Measurements from ENCODE around the gene ZNF148.
A peak's percentile ranks its signal among the peaks of the same experiment; 100 is the strongest.
"Not testable (repeated sequence)": the region's sequence is repeated elsewhere in the genome, so short reads cannot be mapped to it uniquely, and the experiment has no call there.

ZNF148 gene, protein sequence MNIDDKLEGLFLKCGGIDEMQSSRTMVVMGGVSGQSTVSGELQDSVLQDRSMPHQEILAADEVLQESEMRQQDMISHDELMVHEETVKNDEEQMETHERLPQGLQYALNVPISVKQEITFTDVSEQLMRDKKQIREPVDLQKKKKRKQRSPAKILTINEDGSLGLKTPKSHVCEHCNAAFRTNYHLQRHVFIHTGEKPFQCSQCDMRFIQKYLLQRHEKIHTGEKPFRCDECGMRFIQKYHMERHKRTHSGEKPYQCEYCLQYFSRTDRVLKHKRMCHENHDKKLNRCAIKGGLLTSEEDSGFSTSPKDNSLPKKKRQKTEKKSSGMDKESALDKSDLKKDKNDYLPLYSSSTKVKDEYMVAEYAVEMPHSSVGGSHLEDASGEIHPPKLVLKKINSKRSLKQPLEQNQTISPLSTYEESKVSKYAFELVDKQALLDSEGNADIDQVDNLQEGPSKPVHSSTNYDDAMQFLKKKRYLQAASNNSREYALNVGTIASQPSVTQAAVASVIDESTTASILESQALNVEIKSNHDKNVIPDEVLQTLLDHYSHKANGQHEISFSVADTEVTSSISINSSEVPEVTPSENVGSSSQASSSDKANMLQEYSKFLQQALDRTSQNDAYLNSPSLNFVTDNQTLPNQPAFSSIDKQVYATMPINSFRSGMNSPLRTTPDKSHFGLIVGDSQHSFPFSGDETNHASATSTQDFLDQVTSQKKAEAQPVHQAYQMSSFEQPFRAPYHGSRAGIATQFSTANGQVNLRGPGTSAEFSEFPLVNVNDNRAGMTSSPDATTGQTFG

DNA sequence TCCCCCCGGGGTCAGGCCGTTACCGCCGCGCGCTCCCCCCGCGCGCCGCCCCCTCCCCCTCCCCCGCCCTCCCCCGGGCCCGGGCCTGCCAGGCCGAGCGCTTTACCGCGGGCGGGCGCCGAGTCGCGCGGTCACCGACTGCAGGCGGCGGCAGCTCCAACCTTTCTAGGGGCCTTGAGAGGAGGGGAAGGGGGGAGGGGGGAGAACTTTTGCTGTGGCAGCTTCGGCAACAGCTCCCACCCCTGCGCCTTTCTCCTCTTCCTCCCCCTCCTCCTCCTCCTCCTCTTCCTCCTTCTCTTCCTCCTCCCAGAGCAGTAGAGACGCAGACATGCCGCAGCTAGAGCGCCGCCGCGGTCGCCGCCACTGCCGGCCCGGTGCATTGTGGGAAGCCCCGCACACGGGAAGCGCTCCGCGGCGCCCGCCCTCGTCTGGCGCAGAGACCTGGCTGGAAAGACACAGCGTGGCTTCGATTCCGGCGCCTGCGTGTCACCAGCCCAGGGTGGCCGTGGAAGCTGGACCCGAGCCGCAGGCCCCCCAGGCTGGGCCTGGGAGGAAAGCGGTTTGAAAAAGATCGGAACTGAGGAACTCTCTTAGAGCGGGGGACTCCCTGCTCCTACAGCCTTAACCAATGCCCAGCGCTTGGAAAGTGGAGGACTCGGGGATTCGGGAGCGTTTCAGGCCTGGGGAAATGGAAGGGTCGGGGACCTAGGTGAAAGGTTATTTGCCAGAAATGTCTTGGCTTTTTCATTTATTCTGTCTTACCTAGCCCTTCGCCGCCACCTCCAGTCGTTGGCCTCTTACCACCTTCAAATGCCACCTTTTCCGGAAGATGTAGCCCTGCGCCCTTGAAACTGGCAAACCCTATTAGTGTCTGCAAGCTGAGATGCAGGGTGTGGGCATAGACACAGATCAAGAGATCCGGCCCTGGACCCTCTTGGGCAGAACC, at the start of gene ZNF148:
TSS of gene ZNF148 (minus strand) at position 330 of the 946 bp plus-strand sequence. CDS start 61,685 bp downstream, outside the sequence.
- peak; percentile 80 for DNase-seq (ENCODE audit: low read depth)

DNA sequence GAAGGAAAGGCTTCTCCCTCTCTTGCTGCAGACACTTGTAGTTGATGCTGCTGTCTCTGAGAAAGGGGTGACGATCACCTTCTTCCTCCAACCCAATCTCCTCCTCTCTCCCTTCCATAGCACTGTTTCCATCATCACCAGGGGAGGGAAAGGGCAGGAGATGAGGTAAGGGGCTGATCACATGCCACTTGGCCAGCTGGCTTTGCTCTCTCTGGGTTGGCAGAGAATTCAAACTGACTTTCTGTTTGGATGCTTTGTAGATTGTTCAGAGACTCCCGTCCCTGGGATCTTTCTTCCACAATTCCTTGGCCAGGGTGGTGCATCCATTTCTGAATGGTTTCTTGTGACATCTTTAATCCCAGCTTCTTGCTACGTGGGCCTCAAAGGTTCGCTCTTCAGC, 43.2 kb upstream of the ZNF148 start:
- no peak for DNase-seq (ENCODE audit: low read depth)

DNA sequence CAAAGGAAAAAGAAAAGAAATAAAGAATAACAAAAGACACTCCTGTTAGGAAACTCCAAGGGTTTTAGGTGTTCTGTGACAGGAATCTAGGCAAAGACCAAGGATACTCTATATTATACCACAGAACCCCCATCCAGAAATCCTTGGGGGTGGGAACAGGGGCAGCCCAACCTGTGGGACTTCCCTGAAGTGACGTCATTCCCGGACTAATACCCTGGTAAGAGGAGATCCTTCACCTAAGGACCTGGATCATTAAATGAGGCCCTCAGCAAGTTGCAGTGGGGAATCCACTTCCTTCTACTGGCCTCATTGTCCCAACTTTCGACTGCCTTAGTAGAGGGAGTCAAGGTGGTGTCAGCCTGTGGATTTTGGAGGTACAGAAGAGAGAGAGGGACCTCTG, 41.1 kb upstream of the ZNF148 start:
- DNase-seq (ENCODE audit: low read depth) = no peak

DNA sequence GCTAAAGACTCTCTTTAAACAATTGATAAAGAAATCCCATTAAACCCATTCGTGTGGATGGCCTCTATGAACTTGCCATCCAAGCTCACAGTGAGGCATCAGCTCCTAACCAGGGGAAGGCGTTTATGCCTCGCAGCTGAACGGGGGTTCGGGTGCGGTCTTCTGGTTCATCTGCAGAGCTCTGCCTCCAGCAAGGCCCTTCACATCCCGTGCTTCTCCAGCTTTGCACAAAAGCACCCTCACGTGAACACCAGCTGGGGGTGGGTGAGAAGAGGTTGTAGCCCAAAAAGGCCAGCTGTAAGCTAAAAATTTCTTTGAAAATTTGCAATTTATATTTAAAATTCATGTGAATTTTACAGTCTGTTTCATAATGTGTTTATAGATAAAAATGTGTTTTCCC, 39.5 kb upstream of the ZNF148 start:
- DNase-seq (ENCODE audit: low read depth) = no peak

DNA sequence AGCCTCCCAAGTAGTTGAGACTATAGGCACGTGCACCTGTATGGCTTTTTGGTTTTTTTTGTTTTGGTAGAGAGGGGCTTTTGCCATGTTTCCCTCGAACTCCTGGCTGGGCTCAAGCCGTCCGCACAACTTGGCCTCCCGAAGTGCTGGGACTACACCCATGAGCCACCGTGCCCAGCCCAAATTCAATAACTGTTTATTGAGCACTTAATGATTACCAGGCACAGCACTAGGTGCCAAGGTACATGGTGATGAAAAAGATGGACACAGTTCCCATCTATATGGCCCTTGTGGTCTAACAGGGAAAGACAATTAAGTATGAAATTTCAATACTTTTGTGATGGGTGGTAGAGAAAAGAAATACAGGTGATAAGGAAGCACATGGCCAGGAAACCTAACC, 35.8 kb upstream of the ZNF148 start:
- no peak for DNase-seq (ENCODE audit: low read depth)

DNA sequence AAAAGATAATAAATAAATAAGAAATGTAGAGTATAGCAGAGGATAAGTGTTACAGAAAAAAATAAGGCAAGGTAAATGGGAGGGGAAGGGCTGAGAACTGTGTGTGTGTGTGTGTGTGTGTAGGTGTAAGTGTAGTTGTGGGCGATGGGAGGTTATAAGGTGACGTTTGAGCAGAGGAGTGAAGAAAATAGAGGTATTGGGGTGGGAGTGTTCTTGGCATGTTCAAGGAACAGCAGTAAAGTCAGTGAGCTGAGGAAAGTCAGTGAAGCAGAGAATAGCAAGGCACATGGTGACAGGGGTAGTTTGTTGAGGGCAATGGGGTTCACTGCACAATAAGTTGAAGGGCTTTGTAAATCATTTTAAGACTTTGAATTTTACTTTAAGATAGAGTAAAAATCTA, 30.9 kb upstream of the ZNF148 start:
- DNase-seq (ENCODE audit: low read depth) = no peak

DNA sequence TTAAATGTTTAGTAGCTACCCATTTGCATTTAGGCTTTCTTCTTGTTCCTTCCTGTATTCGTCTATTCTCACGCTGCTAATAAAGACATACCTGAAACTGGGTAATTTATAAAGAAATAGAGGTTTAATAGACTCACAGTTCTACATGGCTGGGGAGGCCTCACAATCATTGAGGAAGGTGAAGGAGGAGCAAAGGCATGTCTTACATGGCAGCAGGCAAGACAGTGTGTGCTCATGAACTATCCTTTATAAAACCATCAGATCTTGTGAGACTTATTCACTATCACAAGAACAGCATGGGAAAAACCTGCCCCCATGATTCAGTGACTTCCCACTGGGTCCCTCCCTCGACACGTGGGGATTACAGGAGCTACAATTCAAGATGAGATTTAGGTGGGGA, 30.4 kb upstream of the ZNF148 start:
- DNase-seq (ENCODE audit: low read depth) = not testable (repeated sequence)

DNA sequence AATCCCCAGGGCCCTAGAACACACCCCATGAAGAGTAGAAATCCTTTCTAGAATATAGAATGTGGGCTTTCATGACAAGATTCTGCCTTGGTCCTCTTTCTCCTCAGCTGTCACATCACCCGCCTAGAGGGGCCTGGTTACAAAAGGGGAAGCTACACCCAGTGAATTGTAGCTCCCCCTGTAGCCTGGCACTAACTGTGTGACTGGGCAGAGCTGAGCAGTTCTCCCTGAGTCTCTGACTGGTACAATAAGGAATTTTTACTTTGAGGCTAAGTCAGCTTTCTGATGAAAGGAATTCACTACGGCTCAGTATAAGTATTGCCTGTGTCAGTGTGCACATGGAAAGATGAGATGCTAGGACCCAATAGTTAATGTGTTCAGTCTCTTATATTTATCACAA, 28.7 kb upstream of the ZNF148 start:
- no peak for DNase-seq (ENCODE audit: low read depth)

DNA sequence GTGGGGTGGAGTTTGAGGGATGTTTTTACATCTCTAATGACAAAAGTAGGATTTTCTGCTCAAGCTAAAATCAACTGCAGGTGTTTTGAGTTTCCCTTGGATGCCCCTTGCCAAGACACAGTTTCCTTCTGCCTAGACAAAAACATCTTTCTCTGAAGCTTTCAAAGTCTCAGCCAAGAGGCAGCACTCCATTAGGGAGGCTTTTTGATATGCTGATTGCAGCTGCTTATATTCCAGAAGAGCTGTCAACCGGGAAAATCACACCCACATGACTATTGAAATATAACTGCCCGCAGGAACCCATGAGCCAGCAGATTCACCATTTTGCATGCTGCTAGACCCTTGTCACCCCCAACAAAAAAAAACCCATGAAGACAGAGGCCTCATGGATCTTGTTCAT, 27.5 kb upstream of the ZNF148 start:
- DNase-seq (ENCODE audit: low read depth) = no peak

DNA sequence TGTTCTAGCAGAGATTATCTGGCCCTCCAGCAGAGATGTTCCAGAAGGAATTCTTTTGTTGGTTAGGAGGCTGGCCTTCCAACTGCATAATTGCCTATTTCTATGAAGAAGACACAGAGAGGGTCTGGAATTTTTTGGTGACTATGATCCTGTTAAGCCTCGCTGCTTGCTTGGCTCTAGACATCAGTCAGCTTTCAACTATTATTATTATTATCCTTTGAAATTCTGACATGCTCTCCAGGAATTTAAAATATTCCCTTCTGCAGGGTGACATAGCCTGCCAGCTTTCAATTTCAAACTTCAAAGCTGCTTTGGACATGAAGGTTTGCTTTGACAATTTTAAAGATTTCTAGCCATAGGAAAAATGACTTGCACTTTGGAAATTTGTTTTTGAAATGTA, 26.3 kb upstream of the ZNF148 start:
- DNase-seq (ENCODE audit: low read depth) = no peak

DNA sequence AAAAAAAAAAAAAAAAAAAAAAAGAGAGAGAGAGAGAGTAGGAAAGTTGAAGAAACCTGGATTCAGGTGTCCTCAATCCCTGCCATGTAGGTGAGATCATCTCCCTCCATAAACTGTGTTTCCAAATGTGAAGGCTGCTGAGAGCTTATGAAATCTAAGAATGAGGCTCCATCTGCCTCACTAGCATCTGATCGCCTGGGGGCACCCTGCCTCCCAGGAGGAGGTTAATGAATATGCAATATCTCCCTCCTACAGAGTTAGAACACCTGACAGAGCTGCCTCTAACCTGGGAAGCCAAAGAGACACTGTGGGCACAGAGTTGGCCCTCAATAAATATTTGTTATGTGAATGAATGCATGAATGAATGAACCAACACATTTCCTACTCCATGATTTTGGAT, 23.8 kb upstream of the ZNF148 start:
- no peak for DNase-seq (ENCODE audit: low read depth)

DNA sequence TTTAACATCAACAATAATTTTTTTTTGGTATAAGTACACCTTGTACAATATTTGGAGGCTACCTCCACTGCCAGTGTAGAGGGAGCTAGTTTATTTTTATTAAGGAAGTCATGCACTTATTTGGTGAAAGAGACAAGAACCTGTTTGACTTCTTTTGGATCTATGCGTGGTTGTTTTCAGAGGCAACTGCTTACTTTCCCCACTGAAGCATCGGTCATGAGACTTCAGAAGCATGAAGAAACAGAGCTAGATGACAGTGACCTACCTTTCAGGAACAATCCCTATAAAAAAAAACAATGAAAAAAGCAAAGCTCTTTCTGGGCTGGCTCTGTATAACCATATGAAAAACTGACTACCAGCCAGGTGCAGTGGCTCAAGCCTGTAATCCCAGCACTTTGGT, 20.0 kb upstream of the ZNF148 start:
- no peak for DNase-seq (ENCODE audit: low read depth)

DNA sequence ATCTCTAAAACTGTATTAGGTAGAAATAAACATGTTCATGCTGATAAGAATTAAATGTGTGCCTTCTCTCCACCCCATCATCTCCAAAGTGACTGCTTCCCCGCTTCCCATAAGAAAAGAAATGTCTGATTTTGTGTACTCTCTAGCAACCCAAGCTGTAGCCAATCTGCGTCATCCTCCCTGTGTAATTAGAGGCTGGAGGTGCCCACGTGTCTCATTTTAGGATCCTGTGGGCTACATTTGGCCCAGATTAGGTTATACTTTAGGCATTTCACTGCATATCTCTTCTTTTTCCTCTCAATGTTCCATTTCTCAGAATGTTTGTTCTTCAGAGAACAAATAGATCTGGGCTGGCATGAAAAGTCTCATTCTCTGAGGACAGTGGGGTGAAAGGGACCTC, 19.3 kb upstream of the ZNF148 start:
- no peak for DNase-seq (ENCODE audit: low read depth)

DNA sequence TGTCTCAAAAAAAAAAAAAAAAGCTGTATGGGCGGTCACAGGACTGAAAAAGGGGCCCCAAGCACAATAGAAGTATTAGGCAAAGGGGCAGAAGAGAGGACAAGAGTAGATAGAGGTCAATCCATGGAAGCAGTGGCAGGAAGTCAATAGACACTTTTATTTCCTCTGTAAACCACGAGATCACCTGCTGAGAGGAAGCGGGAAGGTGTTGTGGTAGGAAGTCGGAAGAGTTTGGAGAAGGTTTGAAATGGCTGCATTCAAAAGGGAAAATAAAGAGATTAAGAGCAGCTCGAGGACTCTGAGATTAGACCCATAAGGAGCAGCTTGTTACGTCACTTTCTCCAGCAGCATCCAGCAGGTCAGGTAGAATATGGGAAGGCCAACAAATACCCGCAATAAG, 14.2 kb upstream of the ZNF148 start:
- no peak for DNase-seq (ENCODE audit: low read depth)

DNA sequence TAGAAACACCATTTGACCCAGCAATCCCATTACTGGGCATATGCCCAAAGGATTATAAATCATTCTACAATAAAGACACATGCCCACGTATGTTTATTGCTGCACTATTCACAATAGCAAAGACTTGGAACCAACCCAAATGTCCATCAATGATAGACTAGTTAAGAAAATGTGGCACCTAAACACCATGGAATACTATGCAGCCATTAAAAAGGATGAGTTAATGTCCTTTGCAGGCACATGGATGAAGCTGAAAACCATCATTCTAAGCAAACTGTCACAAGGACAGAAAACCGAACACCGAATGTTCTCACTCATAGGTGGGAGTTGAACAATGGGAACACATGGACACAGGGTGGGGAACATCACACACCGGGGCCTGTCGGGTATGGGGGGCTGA, 13.2 kb upstream of the ZNF148 start:
- DNase-seq (ENCODE audit: low read depth) = not testable (repeated sequence)

DNA sequence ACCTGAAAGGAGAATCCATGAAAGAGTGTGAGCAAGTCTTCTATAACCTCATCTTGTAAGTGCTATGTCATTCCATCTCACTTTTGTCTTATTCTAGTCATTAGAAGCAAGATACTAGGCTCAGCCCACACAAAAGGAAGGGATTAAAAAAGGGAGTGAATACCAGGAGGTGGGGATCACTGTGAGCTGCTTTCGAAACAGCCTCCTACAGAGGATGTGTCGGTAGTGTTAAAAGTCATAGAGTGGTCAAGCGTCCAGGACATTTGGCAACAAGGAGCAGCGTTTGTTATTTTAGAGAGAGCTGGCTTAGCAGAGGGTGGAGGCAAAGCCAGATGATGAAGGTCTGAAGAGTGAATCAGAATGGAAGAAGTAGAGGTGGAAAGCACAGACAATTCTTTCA, 11.7 kb upstream of the ZNF148 start:
- no peak for DNase-seq (ENCODE audit: low read depth)

DNA sequence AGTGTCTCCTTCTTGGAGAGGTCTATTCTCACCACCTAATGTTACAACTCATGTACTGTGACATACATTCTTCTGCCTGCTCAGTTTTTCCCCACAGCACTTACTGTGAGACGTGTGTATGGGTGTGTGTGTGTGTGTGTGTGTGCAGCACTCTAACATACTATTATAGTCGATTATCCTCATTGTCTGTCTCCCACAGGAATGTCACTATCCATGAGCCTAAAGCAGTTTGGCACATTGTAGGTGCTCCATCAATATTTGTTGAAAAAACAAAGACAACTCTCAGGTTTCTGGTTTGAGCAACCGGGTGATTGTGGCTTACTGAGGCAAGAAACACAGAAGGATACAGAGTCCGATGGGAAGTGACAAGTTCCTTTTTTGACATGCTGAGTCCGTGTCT, 8.6 kb upstream of the ZNF148 start:
- no peak for DNase-seq (ENCODE audit: low read depth)

DNA sequence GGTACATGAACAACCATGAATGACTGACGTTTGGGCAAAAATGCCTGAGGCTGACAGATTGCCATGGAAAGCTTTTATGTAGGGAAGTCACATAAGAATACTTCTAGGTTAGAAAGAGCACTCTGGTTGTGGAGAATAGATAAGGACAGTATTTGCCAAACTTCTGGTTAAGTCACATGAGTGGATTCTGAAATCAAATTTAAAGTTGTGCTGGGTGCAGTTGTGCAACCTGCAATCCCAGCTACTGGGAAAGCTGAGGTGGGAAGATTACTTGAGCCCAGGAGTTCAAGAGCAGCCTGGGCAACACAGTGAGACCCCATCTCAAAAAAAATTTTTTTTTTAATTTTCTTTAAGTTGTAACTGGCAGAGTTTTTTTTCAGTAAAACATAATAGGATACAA, 7.2 kb upstream of the ZNF148 start:
- DNase-seq (ENCODE audit: low read depth) = no peak

DNA sequence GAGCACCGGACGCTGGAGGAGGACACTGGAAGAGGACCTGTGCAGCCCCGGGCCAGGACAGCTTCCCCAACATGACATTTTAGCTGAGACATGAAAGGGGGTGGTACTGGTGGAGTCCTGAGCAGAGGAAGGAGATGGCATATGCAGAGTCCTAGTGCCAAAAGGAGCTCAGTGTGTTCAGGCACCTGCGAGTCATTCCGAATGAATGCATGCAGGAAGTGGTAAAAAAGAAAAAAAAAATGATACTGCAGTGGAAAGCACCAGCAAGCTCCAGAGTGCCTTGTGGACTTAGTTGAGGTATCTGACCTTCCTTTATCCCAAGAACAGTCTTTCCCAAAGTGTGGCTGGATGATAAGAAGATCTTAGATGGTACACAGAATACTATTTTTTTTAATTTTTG, 6.6 kb upstream of the ZNF148 start:
- no peak for DNase-seq (ENCODE audit: low read depth)

DNA sequence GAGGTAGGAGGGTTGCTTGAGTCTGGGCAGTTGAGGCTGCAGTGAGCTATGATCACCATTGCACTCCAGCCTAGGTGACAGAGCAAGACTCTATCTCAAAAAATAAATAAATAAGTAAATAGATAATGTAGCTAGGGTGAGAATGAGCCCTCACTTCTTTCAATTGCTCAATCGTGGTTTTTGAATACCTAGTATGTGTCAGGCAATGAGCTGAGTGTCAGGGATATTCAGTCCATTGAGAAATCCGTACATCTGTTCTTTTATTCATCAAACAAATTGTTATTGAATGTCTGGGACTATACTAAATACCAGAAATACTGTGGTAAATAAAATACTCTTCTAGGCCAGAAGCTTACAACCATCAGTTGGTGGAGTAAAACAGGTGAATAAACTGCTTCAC, 6.2 kb upstream of the ZNF148 start:
- DNase-seq (ENCODE audit: low read depth) = no peak

DNA sequence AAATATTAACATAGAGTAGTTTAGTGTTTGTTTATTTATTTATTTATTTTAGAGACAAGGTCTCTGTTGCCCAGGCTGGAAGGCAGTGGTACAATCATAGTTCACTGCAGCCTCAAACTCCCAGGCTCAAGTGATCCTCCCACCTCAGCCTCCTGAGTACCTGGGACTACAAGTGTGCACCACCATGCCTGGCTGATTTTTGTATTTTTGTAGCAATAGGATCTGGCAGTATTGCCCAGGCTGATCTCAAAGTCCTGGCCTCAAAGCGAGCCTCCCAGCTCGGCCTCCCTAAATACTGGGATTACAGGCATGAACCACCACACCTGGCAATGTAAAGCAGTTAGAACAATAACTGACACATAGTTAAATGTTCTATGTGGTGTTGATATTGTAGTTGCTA, 4.4 kb upstream of the ZNF148 start:
- DNase-seq (ENCODE audit: low read depth) = no peak

DNA sequence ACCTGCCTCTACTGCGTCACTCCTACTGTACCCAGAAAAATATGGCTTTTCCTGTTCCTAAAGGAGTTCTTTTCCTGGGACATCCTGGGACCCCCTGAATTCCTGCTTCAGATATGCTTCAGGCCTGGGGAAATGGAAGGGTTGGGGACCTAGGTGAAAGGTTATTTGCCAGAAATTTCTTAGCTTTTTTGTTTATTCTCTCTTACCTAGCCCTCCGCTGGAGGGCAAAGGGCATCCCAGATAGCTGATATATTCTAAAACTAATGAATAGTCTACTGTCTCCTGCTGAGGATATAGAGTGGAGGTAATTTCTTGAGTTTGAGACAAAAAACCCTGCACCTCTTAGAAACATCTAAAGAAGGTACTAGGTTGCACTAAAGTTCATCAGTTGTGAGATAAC, 3.6 kb upstream of the ZNF148 start:
- DNase-seq (ENCODE audit: low read depth) = no peak
